OCI-LY3 (cell line): Measurements from ENCODE around the gene CRTAC1.

Experiments
- H2AFZ ChIP-seq: fragments of 200-600, 300-600 bp; shearing (Covaris generic); 2 replicates; pipeline ENCODE4 v1.6.0; 2014; ENCODE audit warnings: antibody characterized with exemption, low read depth, low read length
- H3K27ac ChIP-seq: fragments of 200-600, 300-600 bp; sonication (generic); 2 replicates; pipeline ENCODE4 v1.5.1; 2014; ENCODE audit warnings: mild to moderate bottlenecking, low read length, moderate library complexity, mixed read lengths
- H3K27me3 ChIP-seq: fragments of 200-600, 300-600 bp; sonication (generic); 2 replicates; pipeline ENCODE4 v1.6.1; 2014; ENCODE audit warnings: low read depth, low read length, mixed read lengths
- H3K36me3 ChIP-seq: fragments of 200-600, 300-600 bp; sonication (generic); replicated peaks from 2 replicates; pipeline ENCODE3; 2014; ENCODE audit warnings: low read depth, low read length, mixed read lengths
- H3K4me1 ChIP-seq: fragments of 300-600, 200-600 bp; sonication (generic); 2 replicates; pipeline ENCODE4 v1.6.1; 2014; ENCODE audit warnings: low read length, mixed read lengths
- H3K4me2 ChIP-seq: fragments of 200-600, 300-600 bp; sonication (generic); 2 replicates; pipeline ENCODE4 v1.6.1; 2014; ENCODE audit warnings: low read length, mixed read lengths
- H3K4me3 ChIP-seq: fragments of 300-600, 200-600 bp; sonication (generic); 2 replicates; pipeline ENCODE4 v1.5.1; 2014; ENCODE audit warnings: antibody characterized with exemption, mild to moderate bottlenecking, low read length, moderate library complexity
- H3K79me2 ChIP-seq: fragments of 300-600, 200-600 bp; shearing (Covaris generic); 2 replicates; pipeline ENCODE4 v1.6.1; 2014; ENCODE audit warnings: mild to moderate bottlenecking, low read length, mixed read lengths
- H3K9ac ChIP-seq: fragments of 300-600, 200-600 bp; shearing (Covaris generic); 2 replicates; pipeline ENCODE4 v1.6.0; 2014; ENCODE audit warnings: mild to moderate bottlenecking, low read length, moderate library complexity
- H3K9me3 ChIP-seq: fragments of 200-600, 300-600 bp; shearing (Covaris generic); 2 replicates; pipeline ENCODE4 v1.6.1; 2014; ENCODE audit warnings: low read length, mixed read lengths; ENCODE audit not compliant: insufficient read depth
- H4K20me1 ChIP-seq: fragments of 200-600, 300-600 bp; sonication (generic); 2 replicates; pipeline ENCODE4 v1.6.1; 2016; ENCODE audit warnings: low read length, mixed read lengths; ENCODE audit not compliant: insufficient read depth
- EZH2phosphoT487 ChIP-seq: fragments of 200-600 bp; shearing (Covaris generic); IDR thresholded peaks from 2 replicates; pipeline ENCODE4 v1.6.1; 2018; ENCODE audit warnings: antibody characterized with exemption, mixed run types, low read depth
- TF ChIP-seq, protein P1 (sequence below): fragments of 200-600, 300-600 bp; sonication (generic); IDR thresholded peaks from 2 replicates; pipeline ENCODE4 v1.5.1; 2014; ENCODE audit warnings: antibody characterized with exemption, low read length, low read depth

CRTAC1 gene

DNA sequence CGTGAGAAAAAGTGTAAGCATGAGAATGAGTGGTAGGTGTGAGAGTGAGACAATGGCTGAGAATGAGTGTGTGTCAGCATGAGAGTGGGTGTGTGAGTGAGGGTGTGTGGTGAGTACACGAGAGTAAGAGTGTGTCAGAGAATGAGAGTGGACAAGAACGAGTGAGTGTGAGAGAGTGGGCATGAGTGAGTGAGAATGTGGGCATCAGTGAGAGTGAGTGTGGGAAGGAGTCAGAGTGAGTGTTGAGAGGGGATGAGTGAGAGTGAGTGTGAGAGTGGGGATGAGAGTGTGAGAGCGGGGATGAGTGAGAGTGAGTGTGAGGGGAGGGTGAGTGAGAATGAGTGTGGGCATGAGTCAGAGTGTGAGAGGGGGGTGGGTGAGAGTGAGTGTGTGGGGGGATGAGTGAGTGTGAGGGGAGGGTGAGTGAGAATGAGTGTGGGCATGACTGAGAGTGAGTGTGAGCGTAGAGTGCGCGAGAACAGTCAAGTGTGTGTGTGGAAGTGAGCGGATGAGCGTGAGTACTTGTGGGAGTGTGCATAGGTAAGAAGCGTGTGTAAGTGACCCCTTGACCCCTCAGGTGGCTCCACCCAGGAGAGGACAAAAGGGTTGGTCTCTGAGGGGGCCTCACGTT is 105.0 kb downstream of the CRTAC1 start:
- no peak overlapping the region for H3K4me3 ChIP-seq
- TF ChIP-seq, protein P1, sequence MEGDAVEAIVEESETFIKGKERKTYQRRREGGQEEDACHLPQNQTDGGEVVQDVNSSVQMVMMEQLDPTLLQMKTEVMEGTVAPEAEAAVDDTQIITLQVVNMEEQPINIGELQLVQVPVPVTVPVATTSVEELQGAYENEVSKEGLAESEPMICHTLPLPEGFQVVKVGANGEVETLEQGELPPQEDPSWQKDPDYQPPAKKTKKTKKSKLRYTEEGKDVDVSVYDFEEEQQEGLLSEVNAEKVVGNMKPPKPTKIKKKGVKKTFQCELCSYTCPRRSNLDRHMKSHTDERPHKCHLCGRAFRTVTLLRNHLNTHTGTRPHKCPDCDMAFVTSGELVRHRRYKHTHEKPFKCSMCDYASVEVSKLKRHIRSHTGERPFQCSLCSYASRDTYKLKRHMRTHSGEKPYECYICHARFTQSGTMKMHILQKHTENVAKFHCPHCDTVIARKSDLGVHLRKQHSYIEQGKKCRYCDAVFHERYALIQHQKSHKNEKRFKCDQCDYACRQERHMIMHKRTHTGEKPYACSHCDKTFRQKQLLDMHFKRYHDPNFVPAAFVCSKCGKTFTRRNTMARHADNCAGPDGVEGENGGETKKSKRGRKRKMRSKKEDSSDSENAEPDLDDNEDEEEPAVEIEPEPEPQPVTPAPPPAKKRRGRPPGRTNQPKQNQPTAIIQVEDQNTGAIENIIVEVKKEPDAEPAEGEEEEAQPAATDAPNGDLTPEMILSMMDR: no peak
- TF ChIP-seq EZH2phosphoT487: no peak
- no peaks in the 10 kb centered on the region for H4K20me1 ChIP-seq
- no peaks in the 10 kb centered on the region for H3K79me2 ChIP-seq
- no peaks in the 10 kb centered on the region for H3K4me1 ChIP-seq
- no peak overlapping the region for H3K4me2 ChIP-seq
- no peak overlapping the region for H3K9ac ChIP-seq
- no peak overlapping the region for H2AFZ ChIP-seq
- peaks cover 3% of the 10 kb centered on the region; the same call in 1 of the 2 replicates for H3K27me3 ChIP-seq
- H3K27ac ChIP-seq: no peak overlapping the region
- H3K9me3 ChIP-seq: no peaks in the 10 kb centered on the region
- no peaks in the 10 kb centered on the region for H3K36me3 ChIP-seq

DNA sequence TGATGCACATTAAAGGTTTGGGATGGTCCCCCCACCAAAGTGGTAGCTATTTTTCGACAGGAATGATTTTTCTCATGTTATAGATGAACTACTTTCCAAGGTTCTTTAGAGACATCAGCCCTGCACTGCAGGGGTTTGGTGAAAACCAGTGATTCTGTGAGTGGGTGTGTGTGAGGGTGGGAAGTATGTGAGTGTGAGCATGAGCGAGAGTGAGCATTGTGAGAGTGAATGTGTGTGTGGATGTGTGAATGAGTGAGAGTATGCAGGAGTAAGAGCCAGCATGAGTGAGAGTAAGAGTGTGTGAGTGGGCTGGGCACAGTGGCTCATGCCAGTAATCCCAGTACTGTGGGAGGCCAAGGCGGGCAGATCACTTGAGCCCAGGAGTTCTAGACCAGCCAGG is 105.7 kb downstream of the CRTAC1 start:
- Histone ChIP-seq H4K20me1 (no peaks in the 10 kb centered on the region), H3K27ac (no peak overlapping the region), H3K4me3 (no peak overlapping the region), H3K9ac (no peak overlapping the region), H3K9me3 (no peaks in the 10 kb centered on the region), H3K27me3 (peaks cover 3% of the 10 kb centered on the region; the same call in 1 of the 2 replicates), H3K36me3 (no peaks in the 10 kb centered on the region), H3K79me2 (no peaks in the 10 kb centered on the region), H3K4me2 (no peak overlapping the region), H3K4me1 (no peaks in the 10 kb centered on the region), H2AFZ (no peak overlapping the region)
- no peak for TF ChIP-seq EZH2phosphoT487
- TF ChIP-seq, protein P1: no peak

DNA sequence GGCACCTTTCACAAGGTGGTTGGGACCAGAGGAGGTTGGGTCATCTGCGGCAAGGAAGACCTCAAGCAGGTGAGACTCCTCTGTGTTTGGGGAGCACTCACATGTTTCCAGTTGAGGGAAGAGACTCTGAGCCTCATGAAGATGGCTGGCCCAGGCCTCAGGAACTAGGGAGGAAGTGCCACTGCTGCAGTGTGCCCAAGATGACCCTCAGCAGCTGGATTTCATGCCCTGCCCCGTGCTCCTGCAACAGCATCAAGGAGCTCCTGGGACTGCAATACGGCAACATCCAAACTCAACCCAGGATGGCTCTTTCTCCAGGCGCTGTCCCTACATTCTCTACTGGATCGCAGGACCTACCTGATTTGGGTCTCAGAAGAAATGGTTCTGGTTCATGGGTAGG is 106.9 kb downstream of the CRTAC1 start:
- Histone ChIP-seq H2AFZ (no peak overlapping the region), H3K4me2 (no peak overlapping the region), H3K9me3 (no peaks in the 10 kb centered on the region), H3K9ac (no peak overlapping the region), H3K27me3 (peaks cover 2% of the 10 kb centered on the region; the same call in 1 of the 2 replicates), H3K79me2 (no peaks in the 10 kb centered on the region), H3K4me1 (no peaks in the 10 kb centered on the region), H3K4me3 (no peak overlapping the region), H3K36me3 (no peaks in the 10 kb centered on the region), H4K20me1 (no peaks in the 10 kb centered on the region), H3K27ac (no peak overlapping the region)
- no peak for TF ChIP-seq EZH2phosphoT487
- TF ChIP-seq, protein P1: no peak

DNA sequence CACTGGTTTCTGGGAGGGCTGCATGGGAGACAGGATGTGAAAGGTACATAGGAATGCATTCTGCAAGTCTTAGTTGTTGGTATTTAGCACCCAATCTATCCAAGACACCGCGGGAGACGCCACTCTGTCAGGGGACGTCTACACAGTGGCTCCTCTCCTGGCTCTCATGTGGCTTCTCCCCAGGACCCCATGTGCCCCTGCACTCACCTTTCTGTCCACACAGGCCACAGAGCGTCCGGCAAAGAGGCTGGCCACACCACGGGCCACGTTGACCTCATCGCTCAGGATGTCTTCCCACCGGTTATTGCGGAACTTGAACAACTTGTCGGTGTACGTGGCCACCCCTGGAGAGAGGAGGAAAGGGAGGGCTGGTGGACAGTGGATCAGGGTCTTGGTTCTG is 107.4 kb downstream of the CRTAC1 start:
- Histone ChIP-seq H3K9me3 (no peaks in the 10 kb centered on the region), H2AFZ (no peak overlapping the region), H3K4me1 (no peaks in the 10 kb centered on the region), H3K36me3 (no peaks in the 10 kb centered on the region), H3K4me2 (no peak overlapping the region), H3K4me3 (no peak overlapping the region), H3K79me2 (no peaks in the 10 kb centered on the region), H4K20me1 (no peaks in the 10 kb centered on the region), H3K9ac (no peak overlapping the region), H3K27me3 (peaks cover 2% of the 10 kb centered on the region; the same call in 1 of the 2 replicates), H3K27ac (no peak overlapping the region)
- TF ChIP-seq, protein P1: no peak
- TF ChIP-seq EZH2phosphoT487: no peak
